ENCODE data around the gene MKRN3. TPM values are rescaled to one million over a fixed set of nuclear protein-coding genes. Genes with fewer than 3 reads are reported as not detected.

The MKRN3 gene
- total and polyA plus RNA-seq, 2 of the 4 experiments (the other 2 are of a cell fraction): under 0.01 to 0.17 TPM

DNA sequence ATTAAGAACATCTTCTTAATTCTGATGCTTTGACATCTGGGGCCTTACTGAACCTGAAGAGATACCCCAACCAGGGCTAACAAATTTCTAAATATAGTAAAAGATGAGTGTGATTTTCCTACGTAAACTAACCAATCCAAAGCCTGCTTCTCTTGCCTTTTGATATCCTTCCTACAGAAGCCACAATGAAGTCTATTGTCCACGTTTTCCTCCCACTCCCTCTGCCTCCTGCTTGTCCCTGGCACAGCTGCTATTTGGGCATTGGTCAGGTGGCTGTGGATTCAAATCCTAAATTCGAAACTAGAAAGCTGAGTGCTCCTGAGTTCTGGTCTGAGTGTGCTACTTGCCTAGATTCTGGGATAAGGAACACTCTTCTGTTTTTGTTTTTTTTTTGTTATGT, 17.4 kb upstream of the MKRN3 start:
- Histone ChIP-seq H2AK9ac (replicated peaks; ENCODE audit: low read depth, low read length, poor library complexity) (no peak overlapping the region), H3K9ac (ENCODE audit: low read depth, low read length) (no peak overlapping the region), H3K4me1 (ENCODE audit: control insufficient read depth, insufficient read depth, low read length) (no peaks in the 10 kb centered on the region), H2BK5ac (ENCODE audit: low read depth, low read length, poor library complexity, severe bottlenecking) (no peak overlapping the region), H3K23ac (ENCODE audit: low read depth, low read length) (no peak overlapping the region), H3K9me1 (ENCODE audit: insufficient read depth, low read length) (no peaks in the 10 kb centered on the region), H4K5ac (ENCODE audit: low read depth, low read length) (no peak overlapping the region), H2BK15ac (ENCODE audit: low read depth, low read length) (no peak overlapping the region), H3K9me3 (ENCODE audit: control insufficient read depth, insufficient read depth, low read length) (peaks cover 5% of the 10 kb centered on the region), H3K4ac (ENCODE audit: low read depth, low read length) (no peak overlapping the region), H3K56ac (ENCODE audit: extremely low read depth, insufficient read depth, low read length) (no peak overlapping the region), H3K18ac (ENCODE audit: low read depth, low read length) (no peak overlapping the region), H3K4me2 (ENCODE audit: low read depth, low read length) (no peak overlapping the region), H4K8ac (ENCODE audit: low read depth in 2 of 2, low read length in 2 of 2) (no peak overlapping the region), H4K20me1 (ENCODE audit: insufficient read depth, low read length) (no peaks in the 10 kb centered on the region), H3K4me3 (ENCODE audit: insufficient read depth, low read depth, low read length) (no peak overlapping the region), H3K36me3 (ENCODE audit: control insufficient read depth, insufficient read depth, low read length) (no peaks in the 10 kb centered on the region), H2AFZ (replicated peaks; ENCODE audit: low read length, poor library complexity) (no peak overlapping the region), H3K27ac (ENCODE audit: insufficient read depth, low read length) (no peak overlapping the region), H3K14ac (replicated peaks; ENCODE audit: low read depth, low read length) (no peak overlapping the region), H2BK20ac (ENCODE audit: low read depth, low read length) (no peak overlapping the region), H3K79me1 (ENCODE audit: low read depth in 1 of 2, low read length in 2 of 2) (no peaks in the 10 kb centered on the region), H2AK5ac (ENCODE audit: low read depth, low read length) (no peak overlapping the region), H4K91ac (ENCODE audit: insufficient read depth, low read depth, low read length) (no peak overlapping the region), H2BK120ac (ENCODE audit: low read depth, low read length) (no peak overlapping the region), H3K27me3 (ENCODE audit: control insufficient read depth, insufficient read depth, low read length) (no peaks in the 10 kb centered on the region)
- no CpG with 5 or more reads among the region's 3 CpGs for WGBS, 2 experiments (ENCODE audit: extremely low coverage in 2 of 2, insufficient read length in 1 of 2)
- ChIA-PET POLR2A (ENCODE audit: unreplicated experiment) (no interaction called here), CTCF (no interaction called here)
- intact Hi-C loops (cut with micrococcal nuclease) (no loop called here), in situ Hi-C loops (cut with MboI; ENCODE audit: low sequenced_read_pairs) (no loop called here), dilution Hi-C loops (cut with HindIII; ENCODE audit: low sequenced_read_pairs, unreplicated experiment) (no loop called here)
- no peak for DNase-seq
- ATAC-seq (ENCODE audit: low read depth): no peak
- TF ChIP-seq, protein P1, sequence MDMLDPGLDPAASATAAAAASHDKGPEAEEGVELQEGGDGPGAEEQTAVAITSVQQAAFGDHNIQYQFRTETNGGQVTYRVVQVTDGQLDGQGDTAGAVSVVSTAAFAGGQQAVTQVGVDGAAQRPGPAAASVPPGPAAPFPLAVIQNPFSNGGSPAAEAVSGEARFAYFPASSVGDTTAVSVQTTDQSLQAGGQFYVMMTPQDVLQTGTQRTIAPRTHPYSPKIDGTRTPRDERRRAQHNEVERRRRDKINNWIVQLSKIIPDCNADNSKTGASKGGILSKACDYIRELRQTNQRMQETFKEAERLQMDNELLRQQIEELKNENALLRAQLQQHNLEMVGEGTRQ (IDR thresholded peaks at IDR 0.05; ENCODE audit: low read depth, low read length): no peak
- TF ChIP-seq, protein P2, sequence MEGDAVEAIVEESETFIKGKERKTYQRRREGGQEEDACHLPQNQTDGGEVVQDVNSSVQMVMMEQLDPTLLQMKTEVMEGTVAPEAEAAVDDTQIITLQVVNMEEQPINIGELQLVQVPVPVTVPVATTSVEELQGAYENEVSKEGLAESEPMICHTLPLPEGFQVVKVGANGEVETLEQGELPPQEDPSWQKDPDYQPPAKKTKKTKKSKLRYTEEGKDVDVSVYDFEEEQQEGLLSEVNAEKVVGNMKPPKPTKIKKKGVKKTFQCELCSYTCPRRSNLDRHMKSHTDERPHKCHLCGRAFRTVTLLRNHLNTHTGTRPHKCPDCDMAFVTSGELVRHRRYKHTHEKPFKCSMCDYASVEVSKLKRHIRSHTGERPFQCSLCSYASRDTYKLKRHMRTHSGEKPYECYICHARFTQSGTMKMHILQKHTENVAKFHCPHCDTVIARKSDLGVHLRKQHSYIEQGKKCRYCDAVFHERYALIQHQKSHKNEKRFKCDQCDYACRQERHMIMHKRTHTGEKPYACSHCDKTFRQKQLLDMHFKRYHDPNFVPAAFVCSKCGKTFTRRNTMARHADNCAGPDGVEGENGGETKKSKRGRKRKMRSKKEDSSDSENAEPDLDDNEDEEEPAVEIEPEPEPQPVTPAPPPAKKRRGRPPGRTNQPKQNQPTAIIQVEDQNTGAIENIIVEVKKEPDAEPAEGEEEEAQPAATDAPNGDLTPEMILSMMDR (conservative IDR thresholded peaks at IDR 0.05; ENCODE audit: low read depth, low read length): no peak
- TF ChIP-seq MAZ (IDR thresholded peaks at IDR 0.05; ENCODE audit: borderline replicate concordance, low read depth, low read length) (no peak), POLR2A (IDR thresholded peaks at IDR 0.05; ENCODE audit: low read depth, low read length) (no peak), RFX5 (IDR thresholded peaks at IDR 0.05; ENCODE audit: low read depth, low read length) (no peak), MAFK (IDR thresholded peaks at IDR 0.05; ENCODE audit: low read depth, low read length) (no peak), NFE2L2 (IDR thresholded peaks at IDR 0.05; ENCODE audit: low read depth, low read length) (no peak), MXI1 (IDR thresholded peaks at IDR 0.05; ENCODE audit: borderline replicate concordance, low read depth, low read length) (no peak), SMC3 (IDR thresholded peaks at IDR 0.05; ENCODE audit: low read depth, low read length) (no peak), BHLHE40 (IDR thresholded peaks at IDR 0.05; ENCODE audit: low read depth, low read length) (no peak), CHD1 (IDR thresholded peaks at IDR 0.05; ENCODE audit: low read depth, low read length) (no peak), RAD21 (IDR thresholded peaks at IDR 0.05; ENCODE audit: low read length) (no peak), FOS (IDR thresholded peaks at IDR 0.05; ENCODE audit: low read depth, low read length) (no peak), RCOR1 (IDR thresholded peaks at IDR 0.05; ENCODE audit: insufficient replicate concordance, low read length) (no peak), CEBPB (IDR thresholded peaks at IDR 0.05; ENCODE audit: low read depth, low read length) (no peak)
- TF ChIP-seq, protein P3, sequence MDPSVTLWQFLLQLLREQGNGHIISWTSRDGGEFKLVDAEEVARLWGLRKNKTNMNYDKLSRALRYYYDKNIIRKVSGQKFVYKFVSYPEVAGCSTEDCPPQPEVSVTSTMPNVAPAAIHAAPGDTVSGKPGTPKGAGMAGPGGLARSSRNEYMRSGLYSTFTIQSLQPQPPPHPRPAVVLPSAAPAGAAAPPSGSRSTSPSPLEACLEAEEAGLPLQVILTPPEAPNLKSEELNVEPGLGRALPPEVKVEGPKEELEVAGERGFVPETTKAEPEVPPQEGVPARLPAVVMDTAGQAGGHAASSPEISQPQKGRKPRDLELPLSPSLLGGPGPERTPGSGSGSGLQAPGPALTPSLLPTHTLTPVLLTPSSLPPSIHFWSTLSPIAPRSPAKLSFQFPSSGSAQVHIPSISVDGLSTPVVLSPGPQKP (IDR thresholded peaks at IDR 0.05; ENCODE audit: borderline replicate concordance, low read depth, low read length): no peak
- BruUV-seq (replicated peaks): no TSS peak
